HepG2 (cell line): ENCODE measurements around the gene FAM83E. TPM values are rescaled to one million over a fixed set of nuclear protein-coding genes. Genes with fewer than 3 reads are reported as not detected.

Experiments used
- ATRX ChIP-seq: sonication (generic); formaldehyde crosslinking; IDR thresholded peaks from 2 replicates; pipeline ENCODE4 v1.4.0; 2020; ENCODE audit warnings: missing genetic modification reagents, borderline replicate concordance
- CENPX ChIP-seq: sonication (generic); formaldehyde crosslinking; IDR thresholded peaks from 2 replicates; pipeline ENCODE4 v1.9.0; 2021; ENCODE audit warnings: mild to moderate bottlenecking, missing genetic modification reagents, moderate library complexity
- EHMT2 ChIP-seq: fragments of 200-600 bp; sonication (generic); IDR thresholded peaks from 2 replicates; pipeline ENCODE4 v1.7.0; 2017; ENCODE audit warnings: antibody characterized with exemption, low read depth, low read length, borderline replicate concordance
- HDAC1 ChIP-seq: sonication (generic); formaldehyde crosslinking; IDR thresholded peaks from 2 replicates; pipeline ENCODE4 v1.5.1; 2020; ENCODE audit warnings: mild to moderate bottlenecking, missing genetic modification reagents
- HES4 ChIP-seq: sonication (generic); formaldehyde crosslinking; IDR thresholded peaks from 2 replicates; pipeline ENCODE4 v1.9.0; 2021; ENCODE audit warnings: mild to moderate bottlenecking, missing genetic modification reagents, borderline replicate concordance
- JARID2 ChIP-seq: sonication (generic); formaldehyde crosslinking; IDR thresholded peaks from 2 replicates; pipeline ENCODE4 v1.8.1; 2023; ENCODE audit warnings: missing genetic modification reagents, inconsistent platforms; ENCODE audit not compliant: insufficient replicate concordance
- KAT7 ChIP-seq: IDR thresholded peaks from 2 replicates; pipeline ENCODE4 v1.6.1; 2018; ENCODE audit warnings: borderline replicate concordance, missing compliant biosample characterization
- KLF9 ChIP-seq: IDR thresholded peaks from 2 replicates; pipeline ENCODE4 v1.6.1; 2016; ENCODE audit warnings: low read depth
- MXD4 ChIP-seq: IDR thresholded peaks from 2 replicates; pipeline ENCODE4 v1.6.1; 2016; ENCODE audit warnings: mild to moderate bottlenecking, missing biosample characterization, missing genetic modification reagents
- NCOA1 ChIP-seq: sonication (generic); formaldehyde crosslinking; IDR thresholded peaks from 2 replicates; pipeline ENCODE4 v1.9.0; 2021; ENCODE audit warnings: missing genetic modification reagents
- NR2C2 ChIP-seq: sonication (generic); formaldehyde crosslinking; IDR thresholded peaks from 2 replicates; pipeline ENCODE4 v1.4.0; 2020; ENCODE audit warnings: missing genetic modification reagents, mild to moderate bottlenecking, moderate library complexity, borderline replicate concordance
- SIN3A ChIP-seq: IDR thresholded peaks from 2 replicates; pipeline ENCODE4 v1.6.1; 2011; ENCODE audit warnings: low read depth, mild to moderate bottlenecking, control low read depth, low read length, borderline replicate concordance
- SMYD3 ChIP-seq: sonication (generic); formaldehyde crosslinking; IDR thresholded peaks from 2 replicates; pipeline ENCODE4 v1.8.1; 2023; ENCODE audit warnings: mild to moderate bottlenecking, missing genetic modification reagents
- SNAPC2 ChIP-seq: sonication (generic); formaldehyde crosslinking; IDR thresholded peaks from 2 replicates; pipeline ENCODE4 v1.8.1; 2022; ENCODE audit warnings: mild to moderate bottlenecking, missing genetic modification reagents
- ZNF556 ChIP-seq: sonication (generic); formaldehyde crosslinking; IDR thresholded peaks from 2 replicates; pipeline ENCODE4 v1.4.0; 2020; ENCODE audit warnings: mild to moderate bottlenecking, missing genetic modification reagents, borderline replicate concordance
- ZNF567 ChIP-seq: sonication (generic); formaldehyde crosslinking; IDR thresholded peaks from 2 replicates; pipeline ENCODE4 v1.8.1; 2023; ENCODE audit warnings: mild to moderate bottlenecking, missing genetic modification reagents, borderline replicate concordance
- polyA plus RNA-seq, 8 experiments: library from polyadenylated mRNA; depleted of rRNA in 3 of 8; stranded (reverse) in 7 of 8; unstranded in 1 of 8; fragments of >200 nt; fragmentation: Illumina TruSeq in 4 of 8; extraction: Trizol in 4 of 8; gene quantifications; 2 replicates each; pipeline versions ENCODE4 v1.2.1 to v1.2.3, GENCODE V29; 2011 to 2016; ENCODE audit warnings: low read depth in 4 of 8, missing spikeins in 1 of 8, mixed read lengths in 1 of 8; ENCODE audit not compliant: insufficient read depth in 1 of 8
- total RNA-seq, 5 experiments: library from RNA; depleted of rRNA; stranded (reverse); fragments of >200 nt; fragmentation: Illumina TruSeq; extraction: Trizol; gene quantifications; 2 replicates each; pipeline ENCODE4 v1.2.3, GENCODE V29; 2016; ENCODE audit warnings: low read depth in 1 of 5
- TF ChIP-seq, protein P1 (sequence below): sonication (generic); formaldehyde crosslinking; IDR thresholded peaks from 2 replicates; pipeline ENCODE4 v1.4.0; 2020; ENCODE audit warnings: missing genetic modification reagents, mild to moderate bottlenecking, borderline replicate concordance
- TF ChIP-seq, protein P2 (sequence below), 2 experiments: sonication (generic) in 1 of 2; formaldehyde crosslinking in 1 of 2; IDR thresholded peaks; 2 replicates each; pipeline versions ENCODE4 v1.4.0 to v1.6.1; 2018 to 2020; ENCODE audit warnings: missing genetic modification reagents in 2 of 2, borderline replicate concordance in 1 of 2, low read depth in 1 of 2, mild to moderate bottlenecking in 1 of 2, missing biosample characterization in 1 of 2
- TF ChIP-seq, protein P3 (sequence below): sonication (generic); formaldehyde crosslinking; IDR thresholded peaks from 2 replicates; pipeline ENCODE4 v1.4.0; 2020; ENCODE audit warnings: missing genetic modification reagents
- TF ChIP-seq, protein P4 (sequence below): sonication (generic); formaldehyde crosslinking; conservative IDR thresholded peaks from 2 replicates; pipeline ENCODE4 v1.8.0; 2022; ENCODE audit warnings: mild to moderate bottlenecking, moderate library complexity, missing genetic modification reagents

The FAM83E gene
- total and polyA plus RNA-seq, 2 of the 13 experiments (the other 11 are each of a cell fraction or from before 2014, with no cell fraction given) = 0.18 to 0.60 TPM

DNA sequence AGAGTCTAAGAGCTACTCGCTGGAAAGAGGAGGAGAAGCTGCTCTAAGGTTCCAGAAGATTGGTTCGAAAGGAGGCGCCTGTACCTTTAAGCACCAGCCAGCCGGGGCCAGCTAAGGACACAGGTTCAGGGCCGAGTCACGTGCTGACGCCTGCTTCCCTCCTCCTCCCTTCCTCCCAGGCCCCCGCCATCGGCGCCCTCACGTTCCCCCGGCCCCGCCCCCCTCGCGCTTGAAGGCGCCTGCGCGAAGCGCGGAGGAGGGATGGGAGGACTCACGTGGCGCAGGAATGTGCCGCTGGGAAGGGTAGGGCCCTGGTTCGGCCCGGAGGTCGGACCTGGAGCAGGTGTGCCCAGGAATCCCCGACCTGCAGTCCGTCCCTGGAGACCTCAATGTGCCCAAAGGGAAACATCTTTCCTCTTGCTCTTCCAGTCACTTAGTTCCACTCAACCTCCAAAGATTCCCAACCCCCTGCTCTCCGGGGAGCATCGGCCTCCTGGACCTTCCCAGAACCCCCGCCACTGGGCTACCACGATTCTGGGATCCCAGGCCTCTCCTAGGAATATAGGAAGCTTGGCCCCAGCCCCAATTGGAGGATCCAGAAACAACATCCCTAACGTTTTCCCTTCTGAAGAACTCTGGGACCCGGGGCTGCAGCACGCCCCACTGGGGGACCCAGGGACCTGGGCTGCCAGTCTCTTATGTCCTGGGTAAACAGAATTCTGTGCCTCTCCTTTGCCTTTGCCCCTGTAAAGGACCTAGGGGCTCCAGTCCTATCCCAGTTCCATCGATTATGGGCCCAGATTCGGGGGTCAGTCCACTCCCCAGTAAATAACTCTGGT is 19.8 kb upstream of the FAM83E start (continued):
- TF ChIP-seq, protein P1, sequence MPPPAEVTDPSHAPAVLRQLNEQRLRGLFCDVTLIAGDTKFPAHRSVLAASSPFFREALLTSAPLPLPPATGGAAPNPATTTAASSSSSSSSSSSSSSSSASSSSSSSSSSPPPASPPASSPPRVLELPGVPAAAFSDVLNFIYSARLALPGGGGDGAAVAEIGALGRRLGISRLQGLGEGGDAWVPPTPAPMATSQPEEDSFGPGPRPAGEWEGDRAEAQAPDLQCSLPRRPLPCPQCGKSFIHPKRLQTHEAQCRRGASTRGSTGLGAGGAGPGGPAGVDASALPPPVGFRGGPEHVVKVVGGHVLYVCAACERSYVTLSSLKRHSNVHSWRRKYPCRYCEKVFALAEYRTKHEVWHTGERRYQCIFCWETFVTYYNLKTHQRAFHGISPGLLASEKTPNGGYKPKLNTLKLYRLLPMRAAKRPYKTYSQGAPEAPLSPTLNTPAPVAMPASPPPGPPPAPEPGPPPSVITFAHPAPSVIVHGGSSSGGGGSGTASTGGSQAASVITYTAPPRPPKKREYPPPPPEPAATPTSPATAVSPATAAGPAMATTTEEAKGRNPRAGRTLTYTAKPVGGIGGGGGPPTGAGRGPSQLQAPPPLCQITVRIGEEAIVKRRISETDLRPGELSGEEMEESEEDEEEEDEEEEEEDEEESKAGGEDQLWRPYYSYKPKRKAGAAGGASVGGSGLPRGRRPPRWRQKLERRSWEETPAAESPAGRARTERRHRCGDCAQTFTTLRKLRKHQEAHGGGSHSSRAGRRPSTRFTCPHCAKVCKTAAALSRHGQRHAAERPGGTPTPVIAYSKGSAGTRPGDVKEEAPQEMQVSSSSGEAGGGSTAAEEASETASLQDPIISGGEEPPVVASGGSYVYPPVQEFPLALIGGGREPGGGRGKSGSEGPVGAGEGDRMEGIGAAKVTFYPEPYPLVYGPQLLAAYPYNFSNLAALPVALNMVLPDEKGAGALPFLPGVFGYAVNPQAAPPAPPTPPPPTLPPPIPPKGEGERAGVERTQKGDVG (CRISPR knock-in tag) = no peak
- TF ChIP-seq NR2C2 (CRISPR knock-in tag) (peak; percentile 64), EHMT2 (no peak), KLF9 (CRISPR knock-in tag) (peak; percentile 92), HES4 (CRISPR knock-in tag) (peak; percentile 67; the same call in 1 of the 2 replicates), JARID2 (CRISPR knock-in tag) (no peak), SIN3A (peak; percentile 58; the same call in 1 of the 2 replicates), SNAPC2 (CRISPR knock-in tag) (0 out of 2 replicates have a peak, but pooled peaks have one; percentile 30), ZNF556 (peak; percentile 68), ATRX (CRISPR knock-in tag) (no peak), CENPX (no peak), SMYD3 (CRISPR knock-in tag) (peak; percentile 38; the same call in 1 of the 2 replicates), MXD4 (0 out of 2 replicates have a peak, but pooled peaks have one; percentile 30), HDAC1 (CRISPR knock-in tag) (peak; percentile 50), KAT7 (CRISPR knock-in tag) (no peak), NCOA1 (peak; percentile 81; the same call in 1 of the 2 replicates), ZNF567 (no peak)
- TF ChIP-seq, protein P2, sequence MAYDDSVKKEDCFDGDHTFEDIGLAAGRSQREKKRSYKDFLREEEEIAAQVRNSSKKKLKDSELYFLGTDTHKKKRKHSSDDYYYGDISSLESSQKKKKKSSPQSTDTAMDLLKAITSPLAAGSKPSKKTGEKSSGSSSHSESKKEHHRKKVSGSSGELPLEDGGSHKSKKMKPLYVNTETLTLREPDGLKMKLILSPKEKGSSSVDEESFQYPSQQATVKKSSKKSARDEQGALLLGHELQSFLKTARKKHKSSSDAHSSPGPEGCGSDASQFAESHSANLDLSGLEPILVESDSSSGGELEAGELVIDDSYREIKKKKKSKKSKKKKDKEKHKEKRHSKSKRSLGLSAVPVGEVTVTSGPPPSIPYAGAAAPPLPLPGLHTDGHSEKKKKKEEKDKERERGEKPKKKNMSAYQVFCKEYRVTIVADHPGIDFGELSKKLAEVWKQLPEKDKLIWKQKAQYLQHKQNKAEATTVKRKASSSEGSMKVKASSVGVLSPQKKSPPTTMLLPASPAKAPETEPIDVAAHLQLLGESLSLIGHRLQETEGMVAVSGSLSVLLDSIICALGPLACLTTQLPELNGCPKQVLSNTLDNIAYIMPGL (CRISPR knock-in tag; IDR thresholded peaks at IDR 0.05; ENCODE audit: borderline replicate concordance in 1 of 2, low read depth in 1 of 2) = peak in 1 of 2 experiments; percentile 25; a peak in 1 of 4 replicates
- TF ChIP-seq, protein P3, sequence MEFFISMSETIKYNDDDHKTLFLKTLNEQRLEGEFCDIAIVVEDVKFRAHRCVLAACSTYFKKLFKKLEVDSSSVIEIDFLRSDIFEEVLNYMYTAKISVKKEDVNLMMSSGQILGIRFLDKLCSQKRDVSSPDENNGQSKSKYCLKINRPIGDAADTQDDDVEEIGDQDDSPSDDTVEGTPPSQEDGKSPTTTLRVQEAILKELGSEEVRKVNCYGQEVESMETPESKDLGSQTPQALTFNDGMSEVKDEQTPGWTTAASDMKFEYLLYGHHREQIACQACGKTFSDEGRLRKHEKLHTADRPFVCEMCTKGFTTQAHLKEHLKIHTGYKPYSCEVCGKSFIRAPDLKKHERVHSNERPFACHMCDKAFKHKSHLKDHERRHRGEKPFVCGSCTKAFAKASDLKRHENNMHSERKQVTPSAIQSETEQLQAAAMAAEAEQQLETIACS (CRISPR knock-in tag) = no peak
- TF ChIP-seq, protein P4, sequence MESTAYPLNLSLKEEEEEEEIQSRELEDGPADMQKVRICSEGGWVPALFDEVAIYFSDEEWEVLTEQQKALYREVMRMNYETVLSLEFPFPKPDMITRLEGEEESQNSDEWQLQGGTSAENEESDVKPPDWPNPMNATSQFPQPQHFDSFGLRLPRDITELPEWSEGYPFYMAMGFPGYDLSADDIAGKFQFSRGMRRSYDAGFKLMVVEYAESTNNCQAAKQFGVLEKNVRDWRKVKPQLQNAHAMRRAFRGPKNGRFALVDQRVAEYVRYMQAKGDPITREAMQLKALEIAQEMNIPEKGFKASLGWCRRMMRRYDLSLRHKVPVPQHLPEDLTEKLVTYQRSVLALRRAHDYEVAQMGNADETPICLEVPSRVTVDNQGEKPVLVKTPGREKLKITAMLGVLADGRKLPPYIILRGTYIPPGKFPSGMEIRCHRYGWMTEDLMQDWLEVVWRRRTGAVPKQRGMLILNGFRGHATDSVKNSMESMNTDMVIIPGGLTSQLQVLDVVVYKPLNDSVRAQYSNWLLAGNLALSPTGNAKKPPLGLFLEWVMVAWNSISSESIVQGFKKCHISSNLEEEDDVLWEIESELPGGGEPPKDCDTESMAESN (CRISPR knock-in tag) = peak; percentile 63; the same call in 1 of the 2 replicates
